ENCODE results near the gene SPACA4.
A peak's percentile ranks its signal among the peaks of the same experiment; 100 is the strongest.
"Not testable (repeated sequence)": the region's sequence is repeated elsewhere in the genome, so short reads cannot be mapped to it uniquely, and the experiment has no call there.

SPACA4 gene

GRCh38 chr19:48619692-48620585 lies 13.4 kb downstream of the SPACA4 start:
- DNase-seq = no peak

DNA sequence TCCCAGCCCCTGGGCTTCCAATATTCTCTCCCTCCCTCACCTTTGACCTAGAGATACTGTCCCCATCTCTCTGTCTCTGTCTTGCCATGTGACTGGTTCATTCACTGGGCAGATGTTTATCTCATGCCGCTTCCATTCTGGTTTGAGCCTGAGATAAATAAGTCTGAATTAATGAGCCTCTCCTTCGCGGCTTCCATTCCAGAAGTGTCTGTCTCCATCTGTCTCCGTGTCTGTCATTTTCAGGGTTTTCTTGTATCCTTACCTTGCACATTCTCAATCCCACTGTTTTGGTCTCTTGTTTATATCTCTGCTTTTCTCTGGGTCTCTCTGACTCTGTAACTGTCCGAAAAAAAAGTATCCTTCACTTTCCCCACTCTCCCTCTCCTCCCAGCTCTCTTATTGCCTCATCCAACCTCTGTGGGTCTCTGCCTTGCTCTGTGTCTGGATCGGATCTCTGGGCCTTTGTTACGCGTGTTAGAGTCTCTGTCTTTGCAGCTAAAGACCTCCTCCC lies 17.1 kb downstream of the SPACA4 start:
- DNase-seq = no peak

GRCh38 chr19:48624067-48624594 lies 17.6 kb downstream of the SPACA4 start:
- no peak for DNase-seq

GRCh38 chr19:48624791-48625723 lies 18.5 kb downstream of the SPACA4 start:
- DNase-seq = no peak

GRCh38 chr19:48625891-48626327 lies 19.4 kb downstream of the SPACA4 start:
- no peak for DNase-seq

DNA sequence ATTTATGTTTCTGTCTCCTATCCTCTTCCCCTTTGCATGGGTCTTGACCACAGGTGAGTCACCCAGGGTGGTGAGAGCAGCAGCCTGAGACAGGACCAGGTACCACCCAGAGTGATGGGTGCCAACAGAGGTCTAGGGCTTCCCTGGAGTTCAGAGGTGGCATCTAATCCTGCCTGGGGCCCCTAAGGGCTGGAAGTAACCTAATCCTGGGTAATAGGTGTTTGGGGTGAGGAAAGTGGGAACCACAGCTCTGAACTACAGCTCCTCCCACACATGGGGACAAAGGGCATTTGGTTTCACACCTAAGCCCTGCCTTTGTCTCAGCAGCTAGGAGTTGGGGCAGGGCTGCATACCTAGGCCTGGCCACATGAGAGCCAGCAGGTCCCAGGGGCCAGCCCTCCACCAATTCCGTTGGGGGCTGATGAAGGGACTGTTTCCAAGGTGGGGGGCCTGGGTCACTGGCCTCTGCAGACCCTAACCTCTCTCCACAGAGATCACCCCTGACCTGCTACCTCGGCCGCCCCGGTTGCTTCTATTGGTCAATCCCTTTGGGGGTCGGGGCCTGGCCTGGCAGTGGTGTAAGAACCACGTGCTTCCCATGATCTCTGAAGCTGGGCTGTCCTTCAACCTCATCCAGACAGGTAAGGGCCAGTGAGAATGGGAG lies 20.8 kb downstream of the SPACA4 start:
- no peak for DNase-seq

DNA sequence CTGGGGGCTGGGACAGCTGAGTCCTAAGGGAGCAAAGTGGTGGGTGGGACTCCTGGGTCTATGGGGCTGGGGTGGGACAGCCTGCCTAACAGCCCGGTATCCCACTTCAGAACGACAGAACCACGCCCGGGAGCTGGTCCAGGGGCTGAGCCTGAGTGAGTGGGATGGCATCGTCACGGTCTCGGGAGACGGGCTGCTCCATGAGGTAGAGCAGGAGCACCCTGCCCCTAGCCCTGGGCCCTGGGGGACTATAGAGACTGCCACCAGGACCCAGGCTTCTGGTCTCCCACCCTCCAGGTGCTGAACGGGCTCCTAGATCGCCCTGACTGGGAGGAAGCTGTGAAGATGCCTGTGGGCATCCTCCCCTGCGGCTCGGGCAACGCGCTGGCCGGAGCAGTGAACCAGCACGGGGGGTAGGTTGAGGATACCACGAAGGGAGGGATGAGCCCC lies 21.3 kb downstream of the SPACA4 start:
- no peak for DNase-seq

GRCh38 chr19:48628486-48629296 lies 22.1 kb downstream of the SPACA4 start:
- no peak for DNase-seq

DNA sequence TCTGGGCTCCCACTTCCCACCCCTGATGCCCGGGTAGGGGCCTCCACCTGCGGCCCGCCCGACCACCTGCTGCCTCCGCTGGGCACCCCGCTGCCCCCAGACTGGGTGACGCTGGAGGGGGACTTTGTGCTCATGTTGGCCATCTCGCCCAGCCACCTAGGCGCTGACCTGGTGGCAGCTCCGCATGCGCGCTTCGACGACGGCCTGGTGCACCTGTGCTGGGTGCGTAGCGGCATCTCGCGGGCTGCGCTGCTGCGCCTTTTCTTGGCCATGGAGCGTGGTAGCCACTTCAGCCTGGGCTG lies 22.7 kb downstream of the SPACA4 start:
- DNase-seq = no peak

GRCh38 chr19:48629599-48630295 lies 23.2 kb downstream of the SPACA4 start:
- DNase-seq = no peak

DNA sequence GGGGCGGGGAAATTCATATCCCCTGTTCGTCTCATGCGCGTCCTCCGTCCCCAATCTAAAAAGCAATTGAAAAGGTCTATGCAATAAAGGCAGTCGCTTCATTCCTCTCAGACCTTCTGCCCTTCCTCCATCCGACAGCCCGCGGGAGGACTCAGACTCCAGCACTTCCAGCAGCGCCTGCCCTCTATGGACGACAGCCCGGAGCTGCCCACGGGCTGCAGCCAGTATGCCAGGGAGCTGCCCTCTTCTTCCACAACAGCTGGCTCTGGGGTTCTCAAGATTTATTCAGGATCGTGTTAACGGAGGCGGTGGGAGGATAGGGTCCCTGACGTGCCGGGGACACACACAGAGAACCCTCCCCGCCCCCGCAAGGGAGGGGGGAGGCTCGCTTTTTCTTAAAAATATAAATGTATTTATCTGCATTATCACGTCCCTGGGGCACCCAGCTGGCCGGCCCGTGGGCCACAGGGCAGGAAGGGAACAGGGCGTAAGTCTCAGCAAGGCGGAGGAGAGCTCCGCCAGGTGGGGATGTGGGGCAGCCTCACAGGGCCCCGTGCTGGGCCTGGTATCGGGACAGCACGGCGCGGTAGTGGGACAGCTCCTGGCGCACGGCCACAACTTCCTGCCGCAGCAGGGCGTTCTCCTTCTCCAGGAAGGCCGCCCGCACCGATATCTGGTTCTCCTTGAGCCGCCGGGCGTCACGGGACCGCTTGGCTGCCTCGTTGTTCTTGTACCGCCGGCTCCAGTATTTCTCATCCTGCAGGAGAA lies 23.9 kb downstream of the SPACA4 start:
- DNase-seq = no peak

DNA sequence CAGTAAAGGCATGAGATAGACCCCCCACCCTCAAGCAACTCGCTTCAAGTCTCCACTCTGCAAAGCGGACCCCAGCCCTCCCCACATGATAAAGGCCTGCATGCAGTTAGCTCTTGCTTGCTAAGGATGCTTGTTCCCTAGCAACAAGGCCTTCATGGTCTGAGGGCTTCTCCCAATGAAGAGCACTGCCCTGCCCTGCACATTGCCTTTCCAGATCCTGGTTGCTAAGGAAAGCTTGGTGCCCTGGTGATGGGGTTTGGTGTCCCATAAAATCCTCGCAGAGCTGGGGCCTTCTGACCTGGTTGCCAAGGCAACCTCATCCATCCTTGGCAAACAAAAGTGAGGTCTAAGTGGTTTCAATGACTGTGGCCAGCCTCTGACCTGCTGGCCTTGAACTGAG lies 24.7 kb downstream of the SPACA4 start:
- no peak for DNase-seq

DNA sequence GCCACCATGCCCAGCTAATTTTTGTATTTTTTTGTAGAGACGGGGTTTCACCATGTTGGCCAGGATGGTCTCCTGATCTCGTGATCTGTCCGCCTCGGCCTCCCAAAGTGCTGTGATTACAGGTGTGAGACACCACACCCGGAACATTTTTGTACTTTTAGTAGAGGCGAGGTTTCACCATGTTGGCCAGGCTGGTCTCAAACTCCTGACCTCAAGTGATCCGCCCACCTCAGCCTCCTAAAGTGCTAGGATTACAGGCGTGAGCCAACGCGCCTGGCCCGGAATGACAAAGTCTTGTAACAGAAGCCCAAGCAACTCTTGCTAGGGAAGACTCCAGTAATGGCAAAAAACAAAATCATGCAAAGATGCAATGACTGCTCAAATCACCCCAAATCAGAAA lies 25.7 kb downstream of the SPACA4 start:
- not testable (repeated sequence) for DNase-seq

DNA sequence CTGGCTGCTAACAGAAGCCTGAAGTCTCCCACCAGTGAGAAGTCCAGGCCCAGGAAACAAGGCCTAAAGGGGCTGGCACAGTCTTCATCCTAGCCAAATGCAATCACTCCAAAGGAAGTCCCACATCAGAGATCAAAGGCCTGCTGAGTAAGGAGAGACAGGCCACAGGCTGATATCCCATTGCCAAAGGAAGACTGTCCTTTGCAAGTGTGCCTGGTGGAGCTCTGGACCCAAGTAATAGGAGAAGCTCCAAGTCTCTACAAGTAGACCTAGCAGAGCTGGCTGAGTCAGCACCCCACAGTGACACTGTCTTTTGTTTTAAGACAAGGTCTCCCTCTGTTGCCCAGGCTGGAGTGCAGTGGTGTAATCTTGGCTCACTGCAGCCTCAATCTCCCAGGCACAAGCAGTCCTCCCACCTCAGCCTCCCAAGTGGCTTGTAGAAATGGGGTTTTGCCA lies 26.2 kb downstream of the SPACA4 start:
- DNase-seq = no peak

DNA sequence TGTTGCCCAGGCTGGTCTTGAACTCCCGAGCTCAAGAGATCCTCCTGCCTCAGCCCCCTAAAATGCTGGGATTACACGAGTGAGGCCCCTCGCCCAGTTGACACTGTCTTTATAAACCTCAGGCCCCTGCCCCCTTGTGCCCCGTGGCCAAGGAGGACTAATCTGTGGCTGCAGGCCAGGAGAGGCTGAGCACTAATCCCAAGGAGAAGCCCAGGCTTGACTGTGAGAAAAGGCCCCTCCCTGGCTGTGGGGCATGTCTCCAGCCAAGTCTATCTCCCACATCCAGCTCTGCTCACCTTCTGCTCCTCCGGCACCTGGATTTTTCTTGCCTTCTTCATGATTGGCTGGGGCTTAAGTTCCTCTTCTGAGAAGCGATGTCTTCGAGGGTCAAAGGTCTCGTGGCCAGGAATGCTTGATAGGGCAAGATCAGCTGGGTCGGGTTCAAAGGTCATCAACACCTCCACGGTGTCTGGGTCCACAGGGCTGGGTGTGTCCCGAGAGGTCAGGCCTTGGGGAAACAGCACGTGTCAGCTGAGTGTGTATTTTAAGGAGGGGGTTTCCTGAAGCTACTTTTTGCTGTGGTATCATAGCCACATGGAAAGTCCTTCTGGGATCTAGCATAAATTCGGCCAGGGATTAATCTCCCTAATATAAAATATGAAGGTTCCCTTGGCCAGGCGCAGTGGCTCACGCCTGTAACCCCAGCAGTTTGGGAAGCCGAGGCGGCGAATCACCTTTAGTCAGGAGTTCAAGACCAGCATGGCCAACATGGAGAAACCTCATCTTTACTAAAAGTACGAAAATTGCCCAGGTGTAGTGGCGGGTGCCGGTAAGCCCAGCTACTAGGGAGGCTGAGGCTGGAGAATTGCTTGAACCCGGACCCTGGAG lies 26.9 kb downstream of the SPACA4 start:
- no peak for DNase-seq

GRCh38 chr19:48634036-48634342 lies 27.4 kb downstream of the SPACA4 start:
- no peak for DNase-seq

DNA sequence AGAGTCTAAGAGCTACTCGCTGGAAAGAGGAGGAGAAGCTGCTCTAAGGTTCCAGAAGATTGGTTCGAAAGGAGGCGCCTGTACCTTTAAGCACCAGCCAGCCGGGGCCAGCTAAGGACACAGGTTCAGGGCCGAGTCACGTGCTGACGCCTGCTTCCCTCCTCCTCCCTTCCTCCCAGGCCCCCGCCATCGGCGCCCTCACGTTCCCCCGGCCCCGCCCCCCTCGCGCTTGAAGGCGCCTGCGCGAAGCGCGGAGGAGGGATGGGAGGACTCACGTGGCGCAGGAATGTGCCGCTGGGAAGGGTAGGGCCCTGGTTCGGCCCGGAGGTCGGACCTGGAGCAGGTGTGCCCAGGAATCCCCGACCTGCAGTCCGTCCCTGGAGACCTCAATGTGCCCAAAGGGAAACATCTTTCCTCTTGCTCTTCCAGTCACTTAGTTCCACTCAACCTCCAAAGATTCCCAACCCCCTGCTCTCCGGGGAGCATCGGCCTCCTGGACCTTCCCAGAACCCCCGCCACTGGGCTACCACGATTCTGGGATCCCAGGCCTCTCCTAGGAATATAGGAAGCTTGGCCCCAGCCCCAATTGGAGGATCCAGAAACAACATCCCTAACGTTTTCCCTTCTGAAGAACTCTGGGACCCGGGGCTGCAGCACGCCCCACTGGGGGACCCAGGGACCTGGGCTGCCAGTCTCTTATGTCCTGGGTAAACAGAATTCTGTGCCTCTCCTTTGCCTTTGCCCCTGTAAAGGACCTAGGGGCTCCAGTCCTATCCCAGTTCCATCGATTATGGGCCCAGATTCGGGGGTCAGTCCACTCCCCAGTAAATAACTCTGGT lies 28.1 kb downstream of the SPACA4 start:
- peak; percentile 89 for DNase-seq

DNA sequence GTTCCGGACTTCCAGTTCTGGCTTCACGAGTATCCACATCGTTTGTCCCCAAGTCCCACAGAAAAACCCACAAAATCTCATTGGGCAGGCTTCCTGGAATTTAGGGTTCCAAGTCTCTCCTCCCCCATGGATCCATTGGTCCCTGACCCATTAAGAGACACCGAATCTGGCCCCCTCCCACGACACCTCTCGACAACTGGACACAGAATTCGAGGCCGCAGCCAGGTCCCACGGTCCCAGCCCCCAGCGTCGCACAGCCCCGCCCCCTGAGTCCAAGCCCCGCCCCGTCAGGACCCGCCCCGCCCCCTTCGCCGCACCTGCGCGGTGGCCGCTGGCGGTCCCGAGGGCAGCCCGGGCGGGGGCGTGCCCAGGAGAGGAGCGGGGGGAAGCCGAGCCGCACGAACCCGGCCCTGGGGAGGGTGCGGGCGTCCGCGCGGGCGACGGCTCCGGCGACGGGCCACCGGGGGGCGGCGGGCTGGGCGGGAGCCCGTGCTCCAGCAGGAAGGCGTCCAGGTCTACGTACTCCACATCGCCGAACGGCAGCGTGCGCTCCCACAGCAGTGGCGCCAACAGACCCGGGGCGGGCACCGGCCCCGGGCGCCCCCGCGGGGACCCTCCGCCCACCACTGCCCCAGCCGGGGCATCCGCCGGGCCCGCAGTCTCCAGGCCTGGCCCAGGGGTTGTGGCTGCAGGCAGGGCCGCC lies 28.9 kb downstream of the SPACA4 start:
- DNase-seq = peak; percentile 10

Data from GF-D8 (cell line).